Measurements from ENCODE around the gene SYNDIG1. TPM values are rescaled to one million over a fixed set of nuclear protein-coding genes. Genes with fewer than 3 reads are reported as not detected.

SYNDIG1 gene
- polyA plus RNA-seq, 1 of the 3 experiments (the other 2 are of a cell fraction) = not detected

GRCh38 chr20:24586523-24586840 is 117.1 kb downstream of the SYNDIG1 start:
- POLR2A ChIA-PET = no interaction called here
- WGBS (ENCODE audit: low lambda C conversion rate) = 40% methylated on average over 3 of the region's 6 CpGs
- H3K9me3 ChIP-seq = no peaks in the 10 kb centered on the region

GRCh38 chr20:24587384-24588046 is 118.1 kb downstream of the SYNDIG1 start:
- Histone ChIP-seq H3K27me3 (ENCODE audit: insufficient read depth) (no peaks in the 10 kb centered on the region), H3K9ac (no peak overlapping the region), H3K4me3 (ENCODE audit: low read depth in 2 of 2, low read length in 1 of 2) (no peak overlapping the region), H4K20me1 (ENCODE audit: insufficient read depth) (no peaks in the 10 kb centered on the region), H3K36me3 (replicated peaks in 1 of 2; ENCODE audit: control insufficient read depth in 1 of 2, insufficient read depth in 2 of 2, low read length in 1 of 2) (no peaks in the 10 kb centered on the region), H3K9me3 (no peaks in the 10 kb centered on the region), H3K4me1 (ENCODE audit: control insufficient read depth in 1 of 2, insufficient read depth in 2 of 2, low read depth in 1 of 2, low read length in 1 of 2) (peaks cover 0 to 40% of the 10 kb centered on the region in 2 experiments; a peak in 2 of 4 replicates), H3K79me2 (ENCODE audit: insufficient read depth) (no peaks in the 10 kb centered on the region), H3K4me2 (peak overlapping the region; percentile 19; the same call in 1 of the 2 replicates), H2AFZ (ENCODE audit: low read depth) (no peak overlapping the region), H3K27ac (ENCODE audit: low read depth in 2 of 2, low read length in 1 of 2) (peak overlapping the region in 1 of 2 experiments; percentile 64; a peak in 2 of 4 replicates), H3K9me2 (no peaks in the 10 kb centered on the region), H3F3A (replicated peaks; ENCODE audit: insufficient read depth) (no peaks in the 10 kb centered on the region)
- DNase-seq = peak; percentile 86
- 14% methylated on average over 9 of the region's 12 CpGs for WGBS (ENCODE audit: low lambda C conversion rate)
- CTCF ChIA-PET = interaction anchor here (0.7 to 1.6 kb wide), 4 partner anchors 10 to 108 kb away, joined by 3 to 5 read pairs (median 4); no protein-coding TSS in a partner anchor
- POLR2A ChIA-PET = no interaction called here
- TF ChIP-seq RCOR1 (IDR thresholded peaks at IDR 0.05; ENCODE audit: low read length) (peak; percentile 68), TCF12 (IDR thresholded peaks at IDR 0.05) (peak; percentile 69), FOXJ3 (CRISPR knock-in tag; IDR thresholded peaks at IDR 0.05) (peak; percentile 85), JUND (IDR thresholded peaks at IDR 0.05) (no peak), RAD21 (IDR thresholded peaks at IDR 0.05; ENCODE audit: low read length) (peak; percentile 1; the same call in 1 of the 2 replicates), PBX3 (IDR thresholded peaks at IDR 0.05) (peak; percentile 48; the same call in 1 of the 2 replicates), NFIC (IDR thresholded peaks at IDR 0.05; ENCODE audit: borderline replicate concordance) (0 out of 2 replicates have a peak, but pooled peaks have one; percentile 3), GATA2 (CRISPR knock-in tag; IDR thresholded peaks at IDR 0.05) (peak; percentile 95), MXI1 (IDR thresholded peaks at IDR 0.05; ENCODE audit: low read depth, low read length) (peak; percentile 67; the same call in 1 of the 2 replicates), MEF2A (IDR thresholded peaks at IDR 0.05; ENCODE audit: borderline replicate concordance, low read depth) (no peak), USF2 (IDR thresholded peaks at IDR 0.05; ENCODE audit: borderline replicate concordance, low read depth, low read length) (no peak), SMC3 (IDR thresholded peaks at IDR 0.05; ENCODE audit: low read depth, low read length) (0 out of 2 replicates have a peak, but pooled peaks have one; percentile 3), EP300 (IDR thresholded peaks at IDR 0.05; ENCODE audit: borderline replicate concordance in 1 of 2, low read depth in 1 of 2, low read length in 1 of 2) (peak in 1 of 2 experiments; percentile 81; a peak in 2 of 4 replicates)

More at GRCh38 chr20:24586523-24586840, 117.1 kb downstream of the SYNDIG1 start:
- CTCF ChIA-PET = interaction anchor here (0.7 to 1.6 kb wide), 3 partner anchors 9 to 22 kb away, joined by 3 to 5 read pairs (median 4); no protein-coding TSS in a partner anchor
- H3K79me2 ChIP-seq (ENCODE audit: insufficient read depth) = no peaks in the 10 kb centered on the region
- no peak overlapping the region for H2AFZ ChIP-seq (ENCODE audit: low read depth)
- peaks cover 0 to 40% of the 10 kb centered on the region in 2 experiments; a peak in 2 of 4 replicates for H3K4me1 ChIP-seq (ENCODE audit: control insufficient read depth in 1 of 2, insufficient read depth in 2 of 2, low read depth in 1 of 2, low read length in 1 of 2)
- DNase-seq = no peak
- no peaks in the 10 kb centered on the region for H3K9me2 ChIP-seq
- no peak for TF ChIP-seq EP300 (IDR thresholded peaks at IDR 0.05; ENCODE audit: borderline replicate concordance in 1 of 2, low read depth in 1 of 2, low read length in 1 of 2)
- TF ChIP-seq REST (IDR thresholded peaks at IDR 0.05; ENCODE audit: low read depth, low read length) = no peak
- TF ChIP-seq YY1 (IDR thresholded peaks at IDR 0.05; ENCODE audit: low read depth) = no peak
- TF ChIP-seq FOXM1 (IDR thresholded peaks at IDR 0.05; ENCODE audit: low read depth) = no peak
- no peak for TF ChIP-seq MAX (IDR thresholded peaks at IDR 0.05; ENCODE audit: low read depth)
- TF ChIP-seq TEAD4 (IDR thresholded peaks at IDR 0.05; ENCODE audit: borderline replicate concordance, insufficient read depth) = no peak
- no peak overlapping the region for H3K27ac ChIP-seq (ENCODE audit: low read depth in 2 of 2, low read length in 1 of 2)
- H3K9ac ChIP-seq = no peak overlapping the region
- H4K20me1 ChIP-seq (ENCODE audit: insufficient read depth) = no peaks in the 10 kb centered on the region
- no peak overlapping the region for H3K4me2 ChIP-seq
- no peaks in the 10 kb centered on the region for H3K36me3 ChIP-seq (replicated peaks in 1 of 2; ENCODE audit: control insufficient read depth in 1 of 2, insufficient read depth in 2 of 2, low read length in 1 of 2)
- H3K27me3 ChIP-seq (ENCODE audit: insufficient read depth) = no peaks in the 10 kb centered on the region
- H3K4me3 ChIP-seq (ENCODE audit: low read depth in 2 of 2, low read length in 1 of 2) = no peak overlapping the region
- no peaks in the 10 kb centered on the region for H3F3A ChIP-seq (replicated peaks; ENCODE audit: insufficient read depth)

Data from SK-N-SH (cell line).